GM21381 (cell line): ENCODE measurements around the gene KRTAP9-7.
"Not testable (repeated sequence)": the region's sequence is repeated elsewhere in the genome, so short reads cannot be mapped to it uniquely, and the experiment has no call there.

ENCODE experiments used
- ATAC-seq: cut with Tn5 transposase; IDR thresholded peaks from one replicate; pipeline ENCODE4 v1.9.1; 2021; ENCODE audit warnings: mild to moderate bottlenecking, moderate library complexity; ENCODE audit not compliant: unreplicated experiment

Gene KRTAP9-7

GRCh38 chr17:41271323-41271722 is 4.2 kb upstream of the KRTAP9-7 start:
- not testable (repeated sequence) for ATAC-seq

DNA sequence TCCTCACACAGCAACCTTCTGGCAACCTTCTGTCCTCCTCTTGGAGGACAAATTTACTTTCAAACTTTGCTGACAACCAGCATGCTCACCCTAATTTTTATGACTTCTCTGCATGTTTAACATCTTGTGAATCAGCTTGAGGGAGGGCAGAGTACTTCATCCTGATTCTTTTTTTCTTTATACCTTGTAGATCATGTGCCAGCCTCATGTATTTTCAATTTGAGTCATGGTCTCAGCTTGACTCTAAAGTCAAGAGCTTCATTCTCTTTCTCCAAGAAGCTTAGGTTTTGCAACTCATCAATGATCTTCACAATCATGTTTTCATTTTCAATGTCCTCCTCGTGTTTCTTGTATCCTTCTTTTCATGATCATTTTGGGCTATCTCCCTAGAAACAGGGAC is 3.6 kb upstream of the KRTAP9-7 start:
- no peak for ATAC-seq

DNA sequence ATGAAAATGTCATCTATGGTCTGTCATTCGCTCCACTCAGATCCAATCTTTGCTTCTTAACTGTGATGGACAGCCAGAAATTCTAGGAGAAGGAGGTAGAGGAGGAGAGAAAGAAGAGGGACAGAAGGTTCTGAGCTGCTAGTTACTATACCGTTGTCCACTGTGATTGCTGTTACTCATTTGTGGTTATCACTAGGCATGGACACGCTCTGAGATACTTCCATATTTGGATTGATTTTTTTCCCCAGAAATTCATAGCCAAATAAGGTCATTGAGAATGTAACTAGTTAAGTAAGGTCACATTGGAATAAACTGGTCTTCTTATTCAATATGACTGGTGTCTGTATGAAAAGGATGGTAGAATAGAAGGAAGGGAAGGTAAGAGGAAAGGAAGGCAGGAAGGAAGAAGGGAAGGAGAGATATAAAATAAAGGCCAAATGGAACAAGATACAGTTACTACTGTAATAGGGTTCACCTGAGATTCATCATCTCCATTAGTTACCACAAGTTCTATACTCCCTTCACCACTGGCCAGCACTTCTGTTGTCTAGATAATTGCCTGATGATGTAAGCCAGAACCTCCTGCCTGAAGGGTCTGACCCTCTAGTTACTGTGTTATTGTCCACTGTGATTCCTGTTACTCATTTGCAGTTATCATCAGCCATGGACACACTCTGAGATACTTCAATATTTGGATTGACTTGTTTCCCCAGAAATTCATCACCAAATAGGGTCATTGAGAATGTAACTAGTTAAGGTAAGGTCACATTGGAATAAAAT is 2.9 kb downstream of the KRTAP9-7 start:
- no peak for ATAC-seq

DNA sequence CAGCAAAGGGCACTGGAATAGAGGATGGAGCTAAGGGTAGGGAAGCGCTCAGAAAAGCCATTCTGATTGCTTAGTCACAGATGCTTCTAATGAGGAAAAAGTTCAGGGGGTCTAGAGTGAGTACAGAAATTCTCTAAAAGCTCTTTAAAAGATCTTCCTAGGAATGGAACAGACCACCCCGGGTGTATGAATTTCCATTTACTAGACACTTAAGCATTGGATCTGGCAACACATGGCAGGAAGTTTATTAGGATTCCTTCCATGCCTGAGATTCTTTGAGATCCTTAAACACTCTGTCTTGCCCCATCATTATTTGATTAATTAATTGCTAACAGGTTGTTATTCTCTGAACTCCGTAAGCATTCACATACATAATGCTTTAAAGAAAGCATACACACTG is 8.5 kb downstream of the KRTAP9-7 start:
- ATAC-seq = no peak

DNA sequence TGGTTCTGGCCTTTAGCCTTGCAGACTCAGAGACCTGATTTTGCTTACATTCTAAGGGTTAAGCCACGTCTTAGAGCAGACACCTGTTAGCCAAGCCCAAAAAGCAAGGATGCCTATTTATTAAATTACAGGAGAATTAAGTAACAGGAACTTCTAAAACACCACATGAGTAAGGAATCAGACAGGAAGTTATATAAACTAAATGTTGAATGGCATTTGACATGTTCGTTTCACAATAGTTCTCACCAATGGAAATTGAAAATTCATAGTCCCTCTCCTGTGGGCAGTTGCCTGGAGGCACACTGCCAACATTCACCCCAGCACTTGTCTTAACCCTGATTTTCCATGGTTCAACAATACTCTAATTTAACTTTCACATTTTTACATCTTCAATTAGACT is 9.0 kb downstream of the KRTAP9-7 start:
- no peak for ATAC-seq

DNA sequence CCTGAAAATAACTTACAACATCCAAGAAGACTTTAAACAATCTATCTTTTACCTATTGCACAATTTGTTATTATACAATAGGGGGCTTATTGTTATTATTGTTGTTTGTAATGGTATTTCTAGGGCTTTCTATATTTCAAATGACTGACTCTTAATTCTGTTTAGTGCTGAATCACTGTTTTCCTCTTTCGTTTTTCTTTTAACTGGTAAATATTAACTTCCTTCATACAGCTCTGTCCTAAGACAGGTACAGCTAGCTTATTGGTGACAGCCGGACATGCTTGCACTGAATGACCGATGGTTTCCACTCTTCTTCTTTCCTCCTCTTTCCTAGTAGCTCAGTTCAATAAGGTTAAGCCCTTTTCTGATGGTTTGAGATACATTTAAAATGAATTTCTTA is 11.6 kb downstream of the KRTAP9-7 start:
- no peak for ATAC-seq

- ATAC-seq = no peak
These were observed 18.5 kb downstream of the KRTAP9-7 start for GRCh38 chr17:41294016-41294415.

GRCh38 chr17:41296846-41297245 is 21.3 kb downstream of the KRTAP9-7 start:
- no peak for ATAC-seq

GRCh38 chr17:41298458-41299135 is 23.1 kb downstream of the KRTAP9-7 start:
- ATAC-seq = no peak

GRCh38 chr17:41301204-41301790 is 25.8 kb downstream of the KRTAP9-7 start:
- no peak for ATAC-seq

- ATAC-seq = no peak
These were observed 26.7 kb downstream of the KRTAP9-7 start, which contains the start of gene KRTAP29-1 for GRCh38 chr17:41301916-41302901. KRTAP29-1 (minus strand) TSS chr17:41302851; CDS start chr17:41302851, 0 bp downstream.

GRCh38 chr17:41302981-41303380 is 27.5 kb downstream of the KRTAP9-7 start:
- ATAC-seq = no peak

- no peak for ATAC-seq
These were observed 28.6 kb downstream of the KRTAP9-7 start for GRCh38 chr17:41304091-41304490.

- no peak for ATAC-seq
These were observed 32.1 kb downstream of the KRTAP9-7 start for GRCh38 chr17:41307647-41308046.

DNA sequence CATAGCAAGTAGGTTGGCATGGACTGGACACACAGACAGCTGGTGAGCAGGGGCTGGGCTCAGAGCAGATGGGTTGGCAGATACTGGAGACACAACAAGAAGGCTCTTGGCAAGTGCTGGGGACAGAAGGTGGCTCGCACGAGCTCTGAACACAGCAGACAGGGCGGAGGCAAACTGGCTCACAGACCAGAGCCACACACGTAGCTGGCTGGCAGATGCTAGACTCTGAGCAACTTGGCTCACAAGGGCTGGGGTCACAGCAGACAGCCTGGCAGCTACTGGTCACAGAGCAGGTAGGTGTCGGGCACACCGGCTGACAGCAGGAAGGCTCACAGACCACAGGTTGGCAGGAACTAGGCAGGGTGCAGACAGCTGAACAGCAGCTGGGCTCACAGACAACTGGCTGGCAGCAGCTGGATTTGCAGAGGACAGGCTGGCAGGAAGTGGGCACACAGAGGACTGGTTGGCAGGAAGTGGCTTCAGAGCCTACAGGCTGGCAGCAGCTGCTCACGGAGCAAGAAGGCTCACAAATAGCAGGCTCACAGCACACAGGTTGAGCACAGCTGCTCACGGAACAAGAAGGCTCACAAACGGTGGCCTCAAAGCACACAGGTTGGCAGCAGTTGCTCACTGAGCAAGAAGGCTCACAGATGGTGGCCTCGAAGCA is 32.9 kb downstream of the KRTAP9-7 start:
- no peak for ATAC-seq

DNA sequence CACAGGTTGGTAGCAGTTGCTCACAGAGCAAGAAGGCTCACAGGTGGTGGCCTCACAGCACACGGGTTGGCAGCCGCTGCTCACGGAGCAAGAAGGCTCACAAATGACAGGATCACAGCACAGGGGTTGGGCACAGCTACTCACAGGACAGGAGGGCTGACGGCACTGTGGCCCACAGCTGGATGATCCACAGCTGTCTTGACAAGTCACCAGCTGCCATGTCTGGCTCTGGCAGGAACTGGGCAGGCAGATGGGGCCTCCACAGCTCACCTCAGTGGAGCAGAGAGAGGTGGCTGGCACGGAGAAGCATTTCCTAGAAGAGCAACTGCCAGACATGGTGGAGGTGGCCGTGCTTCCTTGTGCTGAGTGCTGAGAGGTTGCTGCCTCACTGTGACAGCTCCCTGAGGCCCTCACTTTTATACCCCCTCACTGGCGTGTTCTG is 33.4 kb downstream of the KRTAP9-7 start, which contains the start of gene KRTAP16-1:
TSS of gene KRTAP16-1 (minus strand) at position 392 of the 442 bp plus-strand sequence. CDS start at position 336, 56 bp downstream.
- no peak for ATAC-seq

GRCh38 chr17:41311111-41311510 is 35.6 kb downstream of the KRTAP9-7 start:
- no peak for ATAC-seq

GRCh38 chr17:41315204-41315794 is 39.8 kb downstream of the KRTAP9-7 start, which contains the start of gene KRTAP17-1:
KRTAP17-1 (minus strand) TSS chr17:41315710; CDS start chr17:41315650, 60 bp downstream.
- ATAC-seq = no peak

GRCh38 chr17:41315814-41316445 is 40.4 kb downstream of the KRTAP9-7 start:
- ATAC-seq = no peak
